MCF 10A (cell line): ENCODE results near the gene GPRC5B. TPM values are rescaled to one million over a fixed set of nuclear protein-coding genes. Genes with fewer than 3 reads are reported as not detected.

Experiments used
- BruUV-seq: library from RNA; stranded (reverse); fragments of 400-500 nt; replicated peaks from 2 replicates; lab custom pipeline; 2021; lab: Mats Ljungman, UMichigan
- CTCF ChIA-PET: fragments of 300-600 bp; sonication (Branson Sonifier 250); formaldehyde crosslinking; extraction: SDS; loops from one replicate; lab custom pipeline; 2021; ENCODE audit warnings: antibody characterized with exemption, inconsistent platforms; lab: Yijun Ruan, JAX
- POLR2A ChIA-PET: fragments of 300-600, 350-650 bp; sonication (Branson Sonifier 250); formaldehyde crosslinking; extraction: SDS; loops from one replicate; lab custom pipeline; 2020; ENCODE audit warnings: antibody characterized with exemption, inconsistent platforms; lab: Yijun Ruan, JAX
- DNase-seq: peaks from one replicate; pipeline ENCODE4 v3.0.0-alpha.2; 2018; ENCODE audit not compliant: unreplicated experiment
- H3K27ac Mint-ChIP-seq: one replicate; pipeline ENCODE4 v1.8.0; 2022; ENCODE audit warnings: mild to moderate bottlenecking, low read depth, mixed read lengths; ENCODE audit not compliant: unreplicated experiment
- H3K27me3 Mint-ChIP-seq: one replicate; pipeline ENCODE4 v1.8.0; 2022; ENCODE audit warnings: mixed read lengths; ENCODE audit not compliant: insufficient read depth, unreplicated experiment
- H3K36me3 Mint-ChIP-seq: one replicate; pipeline ENCODE4 v1.8.0; 2022; ENCODE audit warnings: mild to moderate bottlenecking, moderate library complexity, mixed read lengths; ENCODE audit not compliant: insufficient read depth, unreplicated experiment
- H3K4me1 Mint-ChIP-seq: one replicate; pipeline ENCODE4 v1.8.0; 2022; ENCODE audit warnings: mixed read lengths; ENCODE audit not compliant: insufficient read depth, unreplicated experiment
- H3K4me3 Mint-ChIP-seq: one replicate; pipeline ENCODE4 v1.8.0; 2022; ENCODE audit warnings: mild to moderate bottlenecking, moderate library complexity, mixed read lengths; ENCODE audit not compliant: unreplicated experiment
- H3K9me3 Mint-ChIP-seq: one replicate; pipeline ENCODE4 v1.8.0; 2022; ENCODE audit warnings: mixed read lengths; ENCODE audit not compliant: unreplicated experiment
- CTCF ChIP-seq: fragments of 200-600 bp; IDR thresholded peaks from one replicate; pipeline ENCODE4 v1.8.0; 2022; ENCODE audit warnings: antibody characterized with exemption, mild to moderate bottlenecking; ENCODE audit not compliant: unreplicated experiment
- intact Hi-C: fragments of 100-400 bp; cut with micrococcal nuclease; formaldehyde crosslinking; loops from 2 replicates; pipeline ENCODE4 v1.14.1; 2022
- total RNA-seq: library from RNA; stranded (reverse); gene quantifications from 2 replicates; pipeline ENCODE4 v1.2.3, GENCODE V29; 2022

The GPRC5B gene
- total RNA-seq, 1 experiment from 2014 or later: not detected

DNA sequence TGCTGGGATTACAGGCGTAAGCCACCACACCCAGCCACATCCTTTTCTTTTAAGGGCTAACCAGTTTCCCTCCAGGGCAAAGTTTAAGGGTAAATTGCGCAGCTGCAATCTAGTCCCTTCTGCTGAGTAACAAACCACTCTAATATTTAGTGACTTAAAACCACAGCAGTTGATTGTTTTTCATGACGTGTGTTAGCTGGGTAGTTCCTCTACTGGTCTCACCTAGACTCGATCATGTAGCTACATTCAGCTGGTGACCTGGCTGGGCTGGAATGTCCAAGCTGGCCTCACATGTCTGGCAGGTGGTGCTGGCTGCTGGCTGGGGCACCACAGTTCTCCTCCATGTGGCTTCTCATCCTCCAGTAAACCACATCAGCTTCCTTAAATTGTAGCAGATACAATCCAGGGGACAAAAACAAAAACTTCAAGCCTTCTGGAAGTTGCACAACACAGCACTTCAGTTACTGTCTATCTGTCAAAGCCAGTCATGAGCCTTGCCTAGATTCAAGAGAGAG is 75.5 kb downstream of the GPRC5B start:
- H3K4me3 Mint-ChIP-seq: no peak overlapping the region
- BruUV-seq: no TSS peak
- H3K36me3 Mint-ChIP-seq: no peaks in the 10 kb centered on the region
- peaks cover 6% of the 10 kb centered on the region for H3K4me1 Mint-ChIP-seq
- ChIA-PET POLR2A (no interaction called here), CTCF (interaction anchor here (0.6 kb wide), 1 partner anchor 11 kb away, joined by 6 read pairs; no protein-coding TSS in a partner anchor)
- intact Hi-C loops: no loop called here
- TF ChIP-seq CTCF: no peak
- DNase-seq: no peak
- no peaks in the 10 kb centered on the region for H3K27me3 Mint-ChIP-seq
- H3K9me3 Mint-ChIP-seq: peaks cover 8% of the 10 kb centered on the region
- no peak overlapping the region for H3K27ac Mint-ChIP-seq

GRCh38 chr16:19808061-19808641 is 76.5 kb downstream of the GPRC5B start:
- POLR2A ChIA-PET: no interaction called here

More at GRCh38 chr16:19808061-19808641, 76.5 kb downstream of the GPRC5B start:
- H3K27me3 Mint-ChIP-seq: no peaks in the 10 kb centered on the region
- peaks cover 6% of the 10 kb centered on the region for H3K4me1 Mint-ChIP-seq
- BruUV-seq: no TSS peak
- CTCF ChIA-PET: no interaction called here
- H3K9me3 Mint-ChIP-seq: peaks cover 6% of the 10 kb centered on the region
- no peak overlapping the region for H3K4me3 Mint-ChIP-seq
- intact Hi-C loops: no loop called here
- H3K36me3 Mint-ChIP-seq: no peaks in the 10 kb centered on the region
- no peak for TF ChIP-seq CTCF
- DNase-seq: no peak
- H3K27ac Mint-ChIP-seq: no peak overlapping the region

Other genes starting within 250 kb of the GPRC5B start
- gene KNOP1, start 166.6 kb downstream of the GPRC5B start, total RNA-seq: 22.3 and 24.5 TPM in 2 replicates
- gene IQCK, start 166.6 kb downstream of the GPRC5B start, total RNA-seq: 5.9 and 8.4 TPM in 2 replicates
- gene GPR139, start 189.0 kb upstream of the GPRC5B start, total RNA-seq: not detected in 2 replicates